ENCODE measurements around the gene ATRX.

DNA sequence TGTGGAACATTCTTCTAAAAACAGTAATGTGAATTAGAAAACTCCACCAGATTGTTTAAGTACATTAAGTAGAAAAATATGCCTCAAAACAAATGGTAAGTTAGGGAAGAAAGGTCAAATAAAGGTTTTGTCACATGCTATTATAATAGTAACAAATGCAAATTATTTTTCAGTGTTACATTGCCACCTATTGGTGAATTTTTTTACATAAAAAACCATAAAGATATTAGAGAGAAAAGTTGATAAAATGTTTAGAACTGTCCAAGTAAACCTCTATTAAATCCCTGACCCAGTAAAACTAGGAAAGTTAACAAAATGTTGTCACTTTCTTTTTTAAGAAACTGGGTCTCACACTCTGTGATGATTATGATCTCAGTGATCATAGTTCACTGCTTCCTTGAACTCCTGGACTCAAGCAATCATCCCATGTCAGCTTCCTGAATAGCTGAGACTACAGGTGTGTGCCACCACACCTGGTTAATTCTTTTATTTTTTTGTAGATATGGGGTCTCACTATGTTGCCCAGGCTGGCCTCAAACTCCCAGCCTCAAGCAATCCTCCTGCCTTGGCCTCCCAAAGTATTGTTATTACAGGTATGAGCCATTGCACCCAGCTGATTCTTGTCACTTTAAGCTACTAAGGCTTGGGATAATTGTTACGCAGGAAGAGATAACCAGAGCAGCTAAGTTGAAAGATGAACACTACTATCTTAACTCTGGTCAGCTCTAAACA is 157.6 kb downstream of the ATRX start:
- TF ChIP-seq, protein P1, sequence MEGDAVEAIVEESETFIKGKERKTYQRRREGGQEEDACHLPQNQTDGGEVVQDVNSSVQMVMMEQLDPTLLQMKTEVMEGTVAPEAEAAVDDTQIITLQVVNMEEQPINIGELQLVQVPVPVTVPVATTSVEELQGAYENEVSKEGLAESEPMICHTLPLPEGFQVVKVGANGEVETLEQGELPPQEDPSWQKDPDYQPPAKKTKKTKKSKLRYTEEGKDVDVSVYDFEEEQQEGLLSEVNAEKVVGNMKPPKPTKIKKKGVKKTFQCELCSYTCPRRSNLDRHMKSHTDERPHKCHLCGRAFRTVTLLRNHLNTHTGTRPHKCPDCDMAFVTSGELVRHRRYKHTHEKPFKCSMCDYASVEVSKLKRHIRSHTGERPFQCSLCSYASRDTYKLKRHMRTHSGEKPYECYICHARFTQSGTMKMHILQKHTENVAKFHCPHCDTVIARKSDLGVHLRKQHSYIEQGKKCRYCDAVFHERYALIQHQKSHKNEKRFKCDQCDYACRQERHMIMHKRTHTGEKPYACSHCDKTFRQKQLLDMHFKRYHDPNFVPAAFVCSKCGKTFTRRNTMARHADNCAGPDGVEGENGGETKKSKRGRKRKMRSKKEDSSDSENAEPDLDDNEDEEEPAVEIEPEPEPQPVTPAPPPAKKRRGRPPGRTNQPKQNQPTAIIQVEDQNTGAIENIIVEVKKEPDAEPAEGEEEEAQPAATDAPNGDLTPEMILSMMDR (IDR thresholded peaks at IDR 0.05): no peak
- TF ChIP-seq EZH2 (IDR thresholded peaks at IDR 0.05; ENCODE audit: borderline replicate concordance, insufficient read depth, low read depth, low read length, poor library complexity, severe bottlenecking): no peak

All from B cell (primary cell).